CD4-positive, alpha-beta T cell treated with Interleukin-10 for 1 hour (primary cell): ENCODE measurements around the gene CCDC50.

Experiments used
- DNase-seq: peaks from one replicate; pipeline ENCODE4 v3.0.0-alpha.2; 2020

The CCDC50 gene

GRCh38 chr3:191328962-191329653 is at the start of gene CCDC50:
Gene CCDC50, plus strand, starts transcription at chr3:191329394. Its CDS starts 281 bp downstream, at chr3:191329675.
- DNase-seq: peak; percentile 62

GRCh38 chr3:191280111-191280510 is 49.1 kb upstream of the CCDC50 start:
- no peak for DNase-seq

- DNase-seq: no peak
Observed at GRCh38 chr3:191280882-191281281, 48.3 kb upstream of the CCDC50 start.

GRCh38 chr3:191282251-191283185 is 46.7 kb upstream of the CCDC50 start:
- DNase-seq: no peak

GRCh38 chr3:191283400-191283799 is 45.8 kb upstream of the CCDC50 start:
- no peak for DNase-seq

- DNase-seq: peak; percentile 21
Observed at GRCh38 chr3:191290311-191291025, 38.7 kb upstream of the CCDC50 start.

GRCh38 chr3:191292243-191293015 is 36.8 kb upstream of the CCDC50 start:
- DNase-seq: no peak

- DNase-seq: no peak
Observed at GRCh38 chr3:191294291-191294690, 34.9 kb upstream of the CCDC50 start.

- DNase-seq: peak; percentile 2
Observed at GRCh38 chr3:191296041-191296541, 33.1 kb upstream of the CCDC50 start.

- no peak for DNase-seq
Observed at GRCh38 chr3:191298846-191299245, 30.3 kb upstream of the CCDC50 start.

- DNase-seq: no peak
Observed at GRCh38 chr3:191300422-191300821, 28.8 kb upstream of the CCDC50 start.

GRCh38 chr3:191301017-191301416 is 28.2 kb upstream of the CCDC50 start:
- DNase-seq: no peak

GRCh38 chr3:191301782-191302411 is 27.3 kb upstream of the CCDC50 start:
- DNase-seq: no peak

GRCh38 chr3:191302451-191302850 is 26.7 kb upstream of the CCDC50 start:
- DNase-seq: no peak

GRCh38 chr3:191303596-191303995 is 25.6 kb upstream of the CCDC50 start:
- no peak for DNase-seq

GRCh38 chr3:191306428-191306827 is 22.8 kb upstream of the CCDC50 start:
- no peak for DNase-seq

- no peak for DNase-seq
Observed at GRCh38 chr3:191307341-191307740, 21.9 kb upstream of the CCDC50 start.

- DNase-seq: no peak
Observed at GRCh38 chr3:191313296-191313695, 15.9 kb upstream of the CCDC50 start.

- DNase-seq: no peak
Observed at GRCh38 chr3:191314109-191314728, 15.0 kb upstream of the CCDC50 start.

- no peak for DNase-seq
Observed at GRCh38 chr3:191316876-191317603, 12.2 kb upstream of the CCDC50 start.

GRCh38 chr3:191320316-191320715 is 8.9 kb upstream of the CCDC50 start:
- no peak for DNase-seq
